Lower leg skin (tissue), 3 donors: ENCODE measurements around the gene ALPG.

Source experiments
- POLR2A ChIP-seq, 2 donors: fragments of 450-650 bp; IDR thresholded peaks; one replicate each; pipeline ENCODE4 v1.6.1; 2016 to 2017; ENCODE audit warnings: antibody characterized with exemption in 2 of 2, mild to moderate bottlenecking in 1 of 2, moderate library complexity in 1 of 2
- TF ChIP-seq, protein P1 (sequence below), 3 donors: fragments of 450-650 bp; IDR thresholded peaks; one replicate each; pipeline ENCODE4 v1.5.1; 2016; ENCODE audit warnings: antibody characterized with exemption in 3 of 3, mild to moderate bottlenecking in 3 of 3, moderate library complexity in 2 of 3

DNA sequence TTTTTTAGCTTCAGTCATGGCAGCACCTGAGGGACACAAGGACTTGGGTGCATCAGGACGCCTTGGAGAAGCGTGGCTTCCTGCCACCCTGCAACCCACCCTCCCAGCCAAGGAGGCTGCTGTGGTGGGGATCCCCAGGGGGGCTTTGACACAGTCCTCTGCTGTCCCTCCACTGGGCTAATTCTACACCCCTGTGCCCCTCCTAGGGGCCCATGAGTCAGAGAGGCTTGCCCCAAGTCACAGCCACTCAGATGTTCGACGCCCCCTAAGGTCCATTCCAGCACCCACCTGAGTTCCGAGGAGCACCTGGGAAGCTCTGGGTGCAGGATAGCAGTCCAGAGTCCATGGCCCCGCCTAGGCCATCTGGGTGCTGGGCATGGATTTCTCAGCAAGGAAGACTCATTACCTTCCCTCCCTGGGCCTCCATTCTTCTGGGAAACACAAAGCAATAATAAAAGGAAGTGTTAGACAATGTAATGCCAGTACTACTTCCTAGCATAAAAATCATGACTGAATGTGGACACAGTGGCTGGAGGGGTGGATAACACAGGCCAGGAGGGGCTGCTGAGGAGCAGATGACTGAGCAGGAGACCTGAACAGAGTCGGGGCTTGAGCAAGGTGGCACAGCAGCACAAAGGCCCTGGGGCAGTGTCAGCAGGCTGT is 3.7 kb downstream of the ALPG start:
- TF ChIP-seq, protein P1, sequence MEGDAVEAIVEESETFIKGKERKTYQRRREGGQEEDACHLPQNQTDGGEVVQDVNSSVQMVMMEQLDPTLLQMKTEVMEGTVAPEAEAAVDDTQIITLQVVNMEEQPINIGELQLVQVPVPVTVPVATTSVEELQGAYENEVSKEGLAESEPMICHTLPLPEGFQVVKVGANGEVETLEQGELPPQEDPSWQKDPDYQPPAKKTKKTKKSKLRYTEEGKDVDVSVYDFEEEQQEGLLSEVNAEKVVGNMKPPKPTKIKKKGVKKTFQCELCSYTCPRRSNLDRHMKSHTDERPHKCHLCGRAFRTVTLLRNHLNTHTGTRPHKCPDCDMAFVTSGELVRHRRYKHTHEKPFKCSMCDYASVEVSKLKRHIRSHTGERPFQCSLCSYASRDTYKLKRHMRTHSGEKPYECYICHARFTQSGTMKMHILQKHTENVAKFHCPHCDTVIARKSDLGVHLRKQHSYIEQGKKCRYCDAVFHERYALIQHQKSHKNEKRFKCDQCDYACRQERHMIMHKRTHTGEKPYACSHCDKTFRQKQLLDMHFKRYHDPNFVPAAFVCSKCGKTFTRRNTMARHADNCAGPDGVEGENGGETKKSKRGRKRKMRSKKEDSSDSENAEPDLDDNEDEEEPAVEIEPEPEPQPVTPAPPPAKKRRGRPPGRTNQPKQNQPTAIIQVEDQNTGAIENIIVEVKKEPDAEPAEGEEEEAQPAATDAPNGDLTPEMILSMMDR (IDR thresholded peaks at IDR 0.05) = no peak
- TF ChIP-seq POLR2A (IDR thresholded peaks at IDR 0.05) = no peak
